Sigmoid colon (tissue), 7 donors: ENCODE measurements around the gene PLCB1. TPM values are rescaled to one million over a fixed set of nuclear protein-coding genes. Genes with fewer than 3 reads are reported as not detected.
"Not testable (repeated sequence)": the region's sequence is repeated elsewhere in the genome, so short reads cannot be mapped to it uniquely, and the experiment has no call there.

Experiments used
- DNase-seq: peaks from one replicate; pipeline ENCODE4 v3.0.0-alpha.2; 2019
- H3K27ac ChIP-seq, 4 donors: fragments of 200-600 bp; sonication (generic); one replicate each; pipeline ENCODE4 v1.5.1; 2016 to 2019; ENCODE audit warnings: mild to moderate bottlenecking in 1 of 4
- H3K27me3 ChIP-seq, 3 donors: fragments of 200-600 bp; sonication (generic); one replicate each; pipeline ENCODE4 v1.5.1; 2019; ENCODE audit warnings: mild to moderate bottlenecking in 1 of 3
- H3K36me3 ChIP-seq, 4 donors: fragments of 200-600 bp; sonication (generic); one replicate each; pipeline ENCODE4 v1.5.1; 2016 to 2019
- H3K4me1 ChIP-seq, 4 donors: fragments of 200-600 bp; sonication (generic); one replicate each; pipeline ENCODE4 v1.5.1; 2017 to 2019
- H3K4me3 ChIP-seq, 4 donors: fragments of 200-600 bp; sonication (generic); one replicate each; pipeline ENCODE4 v1.5.1; 2017 to 2019; ENCODE audit warnings: mild to moderate bottlenecking in 2 of 4, moderate library complexity in 1 of 4
- H3K9me3 ChIP-seq, 4 donors: fragments of 200-600 bp in 3 of 4; sonication (generic) in 3 of 4; one replicate each; pipeline versions ENCODE4 v1.5.1 to v1.6.1; 2013 to 2019
- EP300 ChIP-seq, 4 donors: sonication (generic); formaldehyde crosslinking; IDR thresholded peaks; one replicate each; pipeline ENCODE4 v1.6.1; 2017; ENCODE audit warnings: antibody characterized with exemption in 4 of 4
- POLR2A ChIP-seq, 2 donors: fragments of 450-650 bp; IDR thresholded peaks; one replicate each; pipeline ENCODE4 v1.6.1; 2016; ENCODE audit warnings: antibody characterized with exemption in 2 of 2, mild to moderate bottlenecking in 2 of 2, moderate library complexity in 2 of 2
- POLR2AphosphoS5 ChIP-seq, 4 donors: sonication (generic); formaldehyde crosslinking; IDR thresholded peaks; one replicate each; pipeline ENCODE4 v1.6.1; 2017; ENCODE audit warnings: antibody characterized with exemption in 4 of 4
- WGBS, 2 donors: extraction: QIAGEN DNeasy Blood & Tissue Kit; methylation state at CpG; one replicate each; pipeline ENCODE4 v1.1.7; 2013; 5-methylcytosine and 5-hydroxymethylcytosine counted together
- intact Hi-C: fragments of 100-400 bp; cut with DNase I; formaldehyde crosslinking; loops from one replicate; pipeline ENCODE4 v1.15.1; 2023
- polyA plus RNA-seq, 3 donors: library from polyadenylated mRNA; stranded (reverse); fragments of 200-250 nt; gene quantifications; one replicate each; pipeline ENCODE4 v1.2.3, GENCODE V29; 2013
- total RNA-seq, 4 donors: library from RNA; depleted of rRNA; stranded (reverse); fragments of >200 nt; gene quantifications; one replicate each; pipeline ENCODE4 v1.1.0, GENCODE V29; 2016
- TF ChIP-seq, protein P1 (sequence below), 4 experiments: fragments of 450-650 bp in 3 of 4; fragments of 200-600 bp in 1 of 4; IDR thresholded peaks; one replicate each; pipeline ENCODE4 v1.5.1; 2016 to 2019; ENCODE audit warnings: antibody characterized with exemption in 4 of 4, mild to moderate bottlenecking in 3 of 4, moderate library complexity in 2 of 4
- donor health status: healthy with polysubstance abuse.
- donor health status: Bipolar disorder and iron deficiency.
- donor health status: healthy.

PLCB1 gene
- total and polyA plus RNA-seq, 7 donors = 0.92 to 117 (median 86.7) TPM

DNA sequence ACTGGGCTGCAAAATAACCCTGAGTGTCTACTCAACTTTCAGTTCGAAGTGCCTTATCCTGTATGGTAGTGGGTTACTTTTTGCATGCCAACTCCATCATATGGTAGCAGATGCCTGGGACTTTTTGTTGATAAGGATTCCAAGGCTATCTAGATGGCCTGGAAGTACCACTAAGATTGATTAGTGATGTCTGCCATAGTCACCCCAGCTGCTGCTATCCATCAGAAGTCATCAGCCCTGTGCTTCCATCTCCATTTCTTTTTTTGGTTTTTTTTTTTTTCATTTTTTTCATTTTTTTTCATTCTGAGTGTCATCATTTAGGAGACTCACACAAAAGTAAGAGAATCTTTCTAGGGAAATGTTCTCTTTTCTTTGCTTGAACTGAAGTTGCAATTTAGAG, 719.4 kb downstream of the PLCB1 start:
- no peak for DNase-seq
- Histone ChIP-seq H3K9me3 (no peaks in the 10 kb centered on the region), H3K4me1 (peaks cover 0 to 35% (median 8%) of the 10 kb centered on the region in 4 donors), H3K4me3 (no peak overlapping the region), H3K27me3 (no peaks in the 10 kb centered on the region), H3K36me3 (no peaks in the 10 kb centered on the region), H3K27ac (no peak overlapping the region)
- TF ChIP-seq POLR2AphosphoS5 (IDR thresholded peaks at IDR 0.05) (no peak), POLR2A (IDR thresholded peaks at IDR 0.05) (no peak), EP300 (IDR thresholded peaks at IDR 0.05) (no peak)
- TF ChIP-seq, protein P1, sequence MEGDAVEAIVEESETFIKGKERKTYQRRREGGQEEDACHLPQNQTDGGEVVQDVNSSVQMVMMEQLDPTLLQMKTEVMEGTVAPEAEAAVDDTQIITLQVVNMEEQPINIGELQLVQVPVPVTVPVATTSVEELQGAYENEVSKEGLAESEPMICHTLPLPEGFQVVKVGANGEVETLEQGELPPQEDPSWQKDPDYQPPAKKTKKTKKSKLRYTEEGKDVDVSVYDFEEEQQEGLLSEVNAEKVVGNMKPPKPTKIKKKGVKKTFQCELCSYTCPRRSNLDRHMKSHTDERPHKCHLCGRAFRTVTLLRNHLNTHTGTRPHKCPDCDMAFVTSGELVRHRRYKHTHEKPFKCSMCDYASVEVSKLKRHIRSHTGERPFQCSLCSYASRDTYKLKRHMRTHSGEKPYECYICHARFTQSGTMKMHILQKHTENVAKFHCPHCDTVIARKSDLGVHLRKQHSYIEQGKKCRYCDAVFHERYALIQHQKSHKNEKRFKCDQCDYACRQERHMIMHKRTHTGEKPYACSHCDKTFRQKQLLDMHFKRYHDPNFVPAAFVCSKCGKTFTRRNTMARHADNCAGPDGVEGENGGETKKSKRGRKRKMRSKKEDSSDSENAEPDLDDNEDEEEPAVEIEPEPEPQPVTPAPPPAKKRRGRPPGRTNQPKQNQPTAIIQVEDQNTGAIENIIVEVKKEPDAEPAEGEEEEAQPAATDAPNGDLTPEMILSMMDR (IDR thresholded peaks at IDR 0.05) = no peak
- 86 to 94% methylated on average over 1 of the region's 1 CpG for whole genome bisulfite sequencing, 2 donors
- intact Hi-C loops = loop anchor here (5.0 kb wide), 1 partner anchor 221 kb away; no protein-coding TSS in a partner anchor

DNA sequence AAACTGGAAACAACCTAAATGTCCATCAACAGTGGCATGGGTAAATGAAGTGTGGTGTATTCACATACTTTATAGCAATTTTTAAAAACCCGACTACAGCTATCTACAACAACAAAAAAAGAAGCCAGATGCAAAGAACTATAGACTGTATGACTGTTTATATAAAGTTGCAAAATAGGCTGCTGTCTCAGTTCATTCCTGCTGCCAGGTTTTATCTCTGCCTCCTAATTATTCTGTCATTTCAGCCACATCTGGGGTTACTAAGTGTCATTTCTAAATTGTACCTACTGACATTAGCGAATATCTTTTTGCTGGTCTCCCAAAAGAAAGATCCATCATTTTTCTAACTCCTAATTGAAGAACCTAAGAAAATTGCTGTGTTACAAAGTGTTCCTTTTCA, 719.9 kb downstream of the PLCB1 start:
- peak overlapping the region in 2 of 4 donors; percentile 7 to 21 for H3K27ac ChIP-seq
- intact Hi-C loops = loop anchor here (5.0 kb wide), 1 partner anchor 220 kb away; no protein-coding TSS in a partner anchor
- not testable (repeated sequence) for H3K36me3 ChIP-seq, DNase-seq, H3K9me3 ChIP-seq, H3K4me3 ChIP-seq, H3K27me3 ChIP-seq
- 81 to 85% methylated on average over 2 of the region's 2 CpGs for WGBS, 2 donors
- H3K4me1 ChIP-seq = peaks cover 0 to 35% (median 8%) of the 10 kb centered on the region in 4 donors

GRCh38 chr20:8853211-8853610, 721.1 kb downstream of the PLCB1 start:
- not testable (repeated sequence) for H3K9me3 ChIP-seq, H3K36me3 ChIP-seq, H3K4me3 ChIP-seq, DNase-seq, H3K27me3 ChIP-seq
- Histone ChIP-seq H3K27ac (peak overlapping the region in 2 of 4 donors; percentile 70), H3K4me1 (peaks cover 0 to 39% (median 8%) of the 10 kb centered on the region in 4 donors)
- intact Hi-C loops = loop anchor here (5.0 kb wide), 1 partner anchor 219 kb away; no protein-coding TSS in a partner anchor
- WGBS, 2 donors = 31 to 79% methylated on average over 3 of the region's 3 CpGs

DNA sequence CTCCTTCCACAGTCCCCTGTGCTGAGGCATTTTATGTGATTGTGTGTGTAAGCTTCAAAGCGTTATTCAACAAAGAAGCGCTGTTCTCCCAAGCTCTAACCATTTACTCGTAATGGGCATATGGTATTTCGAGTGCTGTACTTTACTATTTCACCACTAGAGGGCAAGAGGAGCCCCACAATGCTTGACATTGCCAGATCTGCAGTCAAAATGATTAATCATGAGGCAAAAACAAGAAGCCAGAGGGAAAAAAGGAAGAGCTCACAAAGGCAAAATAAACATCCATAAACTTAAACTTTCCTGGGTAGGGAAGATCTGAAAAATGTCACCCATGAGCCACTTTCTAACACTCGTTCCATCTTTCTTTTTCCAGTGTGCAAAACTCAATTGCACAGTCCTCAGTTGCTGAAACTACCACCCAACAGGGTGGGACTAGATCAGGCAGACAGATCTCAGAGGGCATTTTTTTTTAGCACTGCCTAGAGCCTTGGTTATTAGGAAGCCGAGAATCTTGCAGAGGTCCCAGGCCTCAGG, 721.8 kb downstream of the PLCB1 start:
- H3K9me3 ChIP-seq = no peaks in the 10 kb centered on the region
- H3K4me3 ChIP-seq = peak overlapping the region in 1 of 4 donors; percentile 1
- peaks cover 0 to 41% (median 8%) of the 10 kb centered on the region in 4 donors for H3K4me1 ChIP-seq
- no peak for TF ChIP-seq POLR2A (IDR thresholded peaks at IDR 0.05)
- peak in 3 of 4 donors; percentile 50 to 59 (median 54) for TF ChIP-seq POLR2AphosphoS5 (IDR thresholded peaks at IDR 0.05)
- TF ChIP-seq EP300 (IDR thresholded peaks at IDR 0.05) = no peak
- TF ChIP-seq, protein P1 (IDR thresholded peaks at IDR 0.05) = peak; percentile 61 to 90 (median 84)
- WGBS, 2 donors = 18 to 23% methylated on average over 6 of the region's 6 CpGs
- peak overlapping the region; percentile 38 to 70 (median 60) for H3K27ac ChIP-seq
- no peaks in the 10 kb centered on the region for H3K27me3 ChIP-seq
- H3K36me3 ChIP-seq = no peaks in the 10 kb centered on the region
- intact Hi-C loops = loop anchor here (2.0 to 5.0 kb wide), 2 partner anchors 218 to 505 kb away; no protein-coding TSS in a partner anchor
- no peak for DNase-seq

- peak overlapping the region; percentile 38 to 70 (median 60) for H3K27ac ChIP-seq
- intact Hi-C loops = loop anchor here (2.0 to 5.0 kb wide), 2 partner anchors 218 to 504 kb away; no protein-coding TSS in a partner anchor
- TF ChIP-seq EP300 (IDR thresholded peaks at IDR 0.05) (no peak), POLR2AphosphoS5 (IDR thresholded peaks at IDR 0.05) (peak in 2 of 4 donors; percentile 14 to 19), POLR2A (IDR thresholded peaks at IDR 0.05) (no peak)
- TF ChIP-seq, protein P1 (IDR thresholded peaks at IDR 0.05) = no peak
- peak; percentile 84 for DNase-seq
- peak overlapping the region in 1 of 4 donors; percentile 1 for H3K4me3 ChIP-seq
- H3K4me1 ChIP-seq = peaks cover 0 to 41% (median 8%) of the 10 kb centered on the region in 4 donors
- H3K27me3 ChIP-seq = no peaks in the 10 kb centered on the region
- no peaks in the 10 kb centered on the region for H3K36me3 ChIP-seq
- no peaks in the 10 kb centered on the region for H3K9me3 ChIP-seq
- 75 to 82% methylated on average over 12 of the region's 12 CpGs for WGBS, 2 donors
These were observed 722.5 kb downstream of the PLCB1 start for GRCh38 chr20:8854571-8854970.
